ENCODE data around the gene TSPEAR. TPM values are rescaled to one million over a fixed set of nuclear protein-coding genes. Genes with fewer than 3 reads are reported as not detected.

The TSPEAR gene
- total RNA-seq, 3 donors from 2014 or later (not counting 1 experiment from before 2014, with no cell fraction given) = not detected

- Histone ChIP-seq H3K27me3 (ENCODE audit: control insufficient read depth, insufficient read depth, low read length) (no peaks in the 10 kb centered on the region), H3K4me3 (ENCODE audit: low read length) (no peak overlapping the region), H3K9me3 (ENCODE audit: control insufficient read depth, insufficient read depth, low read length) (no peaks in the 10 kb centered on the region), H3K27ac (ENCODE audit: low read length) (no peak overlapping the region), H3K36me3 (ENCODE audit: control insufficient read depth, insufficient read depth, low read length) (no peaks in the 10 kb centered on the region), H3K4me1 (ENCODE audit: control insufficient read depth, insufficient read depth, low read length) (peaks cover 18% of the 10 kb centered on the region)
- 87% methylated on average over 30 of the region's 30 CpGs for WGBS (ENCODE audit: insufficient coverage)
- DNase-seq = no peak
- no peak for TF ChIP-seq CTCF (IDR thresholded peaks at IDR 0.05)
- Mint-ChIP-seq H3K27me3 (ENCODE audit: low read depth in 2 of 2) (peaks cover 0 to 3% of the 10 kb centered on the region in 2 donors), H3K9me3 (no peaks in the 10 kb centered on the region), H3K27ac (no peak overlapping the region), H3K36me3 (no peaks in the 10 kb centered on the region), H3K4me3 (no peak overlapping the region), H3K4me1 (peaks cover 0 to 9% of the 10 kb centered on the region in 2 donors)
- no peak for ATAC-seq
- intact Hi-C loops (cut with micrococcal nuclease) = no loop called here
Observed at GRCh38 chr21:44508711-44509445, 202.5 kb downstream of the TSPEAR start.

GRCh38 chr21:44508426-44508710 is 203.0 kb downstream of the TSPEAR start:
- Mint-ChIP-seq H3K4me1 (peaks cover 0 to 11% of the 10 kb centered on the region in 2 donors), H3K4me3 (no peak overlapping the region), H3K27me3 (ENCODE audit: low read depth in 2 of 2) (peaks cover 0 to 3% of the 10 kb centered on the region in 2 donors), H3K27ac (no peak overlapping the region), H3K9me3 (no peaks in the 10 kb centered on the region), H3K36me3 (no peaks in the 10 kb centered on the region)
- ATAC-seq = no peak
- DNase-seq = no peak
- H3K27ac ChIP-seq (ENCODE audit: low read length) = no peak overlapping the region
- no peak for TF ChIP-seq CTCF (IDR thresholded peaks at IDR 0.05)
- no peaks in the 10 kb centered on the region for H3K27me3 ChIP-seq (ENCODE audit: control insufficient read depth, insufficient read depth, low read length)
- no peaks in the 10 kb centered on the region for H3K36me3 ChIP-seq (ENCODE audit: control insufficient read depth, insufficient read depth, low read length)
- no peaks in the 10 kb centered on the region for H3K9me3 ChIP-seq (ENCODE audit: control insufficient read depth, insufficient read depth, low read length)
- 81% methylated on average over 9 of the region's 9 CpGs for WGBS (ENCODE audit: insufficient coverage)
- H3K4me1 ChIP-seq (ENCODE audit: control insufficient read depth, insufficient read depth, low read length) = peaks cover 20% of the 10 kb centered on the region
- intact Hi-C loops (cut with micrococcal nuclease) = no loop called here
- H3K4me3 ChIP-seq (ENCODE audit: low read length) = no peak overlapping the region

GRCh38 chr21:44507673-44508425 is 203.5 kb downstream of the TSPEAR start:
- Mint-ChIP-seq H3K4me3 (no peak overlapping the region), H3K9me3 (no peaks in the 10 kb centered on the region), H3K27me3 (ENCODE audit: low read depth in 2 of 2) (peaks cover 0 to 3% of the 10 kb centered on the region in 2 donors), H3K4me1 (peaks cover 0 to 11% of the 10 kb centered on the region in 2 donors), H3K27ac (no peak overlapping the region), H3K36me3 (no peaks in the 10 kb centered on the region)
- DNase-seq = no peak
- no peak overlapping the region for H3K27ac ChIP-seq (ENCODE audit: low read length)
- no peaks in the 10 kb centered on the region for H3K27me3 ChIP-seq (ENCODE audit: control insufficient read depth, insufficient read depth, low read length)
- H3K36me3 ChIP-seq (ENCODE audit: control insufficient read depth, insufficient read depth, low read length) = no peaks in the 10 kb centered on the region
- no peak for ATAC-seq
- intact Hi-C loops (cut with micrococcal nuclease) = no loop called here
- TF ChIP-seq CTCF (IDR thresholded peaks at IDR 0.05) = no peak
- H3K4me3 ChIP-seq (ENCODE audit: low read length) = no peak overlapping the region
- 93% methylated on average over 24 of the region's 26 CpGs for WGBS (ENCODE audit: insufficient coverage)
- H3K9me3 ChIP-seq (ENCODE audit: control insufficient read depth, insufficient read depth, low read length) = no peaks in the 10 kb centered on the region
- H3K4me1 ChIP-seq (ENCODE audit: control insufficient read depth, insufficient read depth, low read length) = peaks cover 20% of the 10 kb centered on the region
